Dermis blood vessel endothelial cell (primary cell): ENCODE measurements around the gene P2RX3. TPM values are rescaled to one million over a fixed set of nuclear protein-coding genes. Genes with fewer than 3 reads are reported as not detected.
A peak's percentile ranks its signal among the peaks of the same experiment; 100 is the strongest.
"Not testable (repeated sequence)": the region's sequence is repeated elsewhere in the genome, so short reads cannot be mapped to it uniquely, and the experiment has no call there.

Source experiments
- DNase-seq: peaks from one replicate; pipeline ENCODE4 v3.0.0; 2010
- total RNA-seq: library from RNA; depleted of rRNA; stranded (reverse); fragments of >200 nt; gene quantifications from 2 replicates; pipeline ENCODE4 v1.2.3, GENCODE V29; 2014

Gene P2RX3
- total RNA-seq, result not detected in 2 replicates

- no peak for DNase-seq
These were observed at the start of gene P2RX3 for GRCh38 chr11:57338142-57338541. TSS of gene P2RX3 (plus strand) at chr11:57338352. CDS start at chr11:57338551, 199 bp downstream.

GRCh38 chr11:57288771-57289579 is 49.2 kb upstream of the P2RX3 start:
- DNase-seq, result peak; percentile 97

- peak; percentile 39 for DNase-seq
These were observed 47.9 kb upstream of the P2RX3 start for GRCh38 chr11:57290288-57290687.

- peak; percentile 65 for DNase-seq
These were observed 43.7 kb upstream of the P2RX3 start for GRCh38 chr11:57294225-57295131.

- DNase-seq, result not testable (repeated sequence)
These were observed 41.9 kb upstream of the P2RX3 start for GRCh38 chr11:57296205-57296604.

- DNase-seq, result no peak
These were observed 40.9 kb upstream of the P2RX3 start for GRCh38 chr11:57297221-57297620.

- DNase-seq, result no peak
These were observed 38.9 kb upstream of the P2RX3 start for GRCh38 chr11:57299150-57299737.

GRCh38 chr11:57300785-57301184 is 37.4 kb upstream of the P2RX3 start:
- DNase-seq, result no peak

GRCh38 chr11:57301711-57302423 is 36.3 kb upstream of the P2RX3 start:
- no peak for DNase-seq

- no peak for DNase-seq
These were observed 35.7 kb upstream of the P2RX3 start for GRCh38 chr11:57302489-57302888.

GRCh38 chr11:57303280-57303989 is 34.7 kb upstream of the P2RX3 start:
- DNase-seq, result no peak

GRCh38 chr11:57303990-57304579 is 34.1 kb upstream of the P2RX3 start:
- peak; percentile 39 for DNase-seq

GRCh38 chr11:57305523-57305922 is 32.6 kb upstream of the P2RX3 start:
- DNase-seq, result no peak

GRCh38 chr11:57306161-57306876 is 31.8 kb upstream of the P2RX3 start:
- DNase-seq, result peak; percentile 60

GRCh38 chr11:57306940-57307565 is 31.1 kb upstream of the P2RX3 start:
- no peak for DNase-seq

GRCh38 chr11:57307666-57308270 is 30.4 kb upstream of the P2RX3 start:
- no peak for DNase-seq

GRCh38 chr11:57308426-57309060 is 29.6 kb upstream of the P2RX3 start:
- DNase-seq, result no peak

GRCh38 chr11:57309106-57310059 is 28.8 kb upstream of the P2RX3 start:
- no peak for DNase-seq
